Ureter (tissue), 1 donor: ENCODE measurements around the gene ANAPC5. TPM values are rescaled to one million over a fixed set of nuclear protein-coding genes. Genes with fewer than 3 reads are reported as not detected.

Experiments
- DNase-seq: peaks from one replicate; pipeline ENCODE4 v3.0.0-alpha.2; 2020; ENCODE audit warnings: low spot score
- total RNA-seq: library from RNA; stranded (reverse); gene quantifications from one replicate; pipeline ENCODE4 v1.2.4, GENCODE V29; 2023
- donor health status: DM: yes; HTN: yes; CAD: no.

Gene ANAPC5
- total RNA-seq, 1 donor from 2014 or later, result 132 TPM

DNA sequence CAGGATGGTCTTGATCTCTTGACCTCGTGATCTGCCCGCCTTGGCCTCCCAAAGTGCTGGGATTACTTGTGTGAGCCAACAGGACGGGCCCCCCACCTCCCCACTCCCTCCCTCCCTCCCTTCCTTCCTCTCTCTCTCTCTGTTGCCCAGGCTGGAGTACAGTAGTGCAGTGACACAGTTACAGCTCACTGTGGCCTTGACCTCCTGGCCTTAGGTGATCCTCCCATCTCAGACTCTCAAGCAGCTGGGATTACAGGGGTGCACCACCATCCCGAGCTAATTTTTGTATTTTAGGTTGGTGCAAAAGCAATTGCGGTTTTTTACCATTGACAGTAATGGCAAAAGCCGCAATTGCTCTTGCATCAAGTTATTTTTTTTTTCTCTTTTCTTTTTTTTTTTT, 19.2 kb upstream of the ANAPC5 start:
- DNase-seq, result no peak

DNA sequence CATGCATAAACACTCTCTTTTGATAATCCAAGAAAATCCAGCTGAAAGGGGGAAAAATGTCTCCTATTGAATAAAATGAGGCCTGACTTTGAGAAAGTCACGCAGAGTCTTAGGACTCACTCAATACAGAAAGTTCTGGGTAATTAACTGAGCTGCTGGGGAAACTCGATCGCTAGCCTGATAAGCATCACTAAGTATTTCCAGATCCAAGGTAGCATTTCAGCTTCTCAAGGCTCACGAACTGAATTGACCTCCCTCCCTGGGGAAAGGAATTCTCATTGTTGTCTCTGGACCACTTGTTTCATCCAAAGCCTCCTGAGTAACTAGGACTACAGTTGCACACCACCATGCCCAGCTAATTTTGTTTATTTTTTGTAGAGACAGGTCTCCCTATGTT, 13.8 kb upstream of the ANAPC5 start:
- DNase-seq, result no peak

DNA sequence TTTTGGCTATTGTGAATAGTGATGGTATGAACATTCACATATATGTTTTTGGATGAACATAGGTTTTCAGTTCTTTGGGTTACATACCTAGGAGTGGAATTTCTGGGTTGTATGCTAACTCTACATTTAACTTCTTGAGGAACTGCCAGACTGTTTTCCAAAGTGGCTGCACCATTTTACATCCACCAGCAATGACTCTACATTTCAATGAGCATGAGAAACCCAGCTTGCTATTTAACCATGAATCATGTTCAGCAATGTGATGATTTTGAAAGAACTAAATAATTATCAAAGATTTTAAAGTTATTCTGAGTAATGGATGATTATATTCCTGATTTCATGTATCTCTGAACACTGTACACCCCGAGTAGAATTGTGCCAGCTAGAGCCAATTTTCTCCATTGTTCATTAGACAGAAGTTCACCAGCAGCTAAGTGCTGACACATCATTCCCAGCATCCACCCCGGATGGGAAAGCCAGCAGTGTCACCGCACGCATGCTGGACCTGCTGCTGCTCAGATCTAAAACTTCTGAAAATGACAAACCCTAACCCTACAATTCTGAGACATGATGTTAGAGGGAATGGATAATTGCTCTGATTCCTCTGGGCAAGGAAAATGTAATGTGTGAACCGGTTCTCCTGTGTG, 13.3 kb upstream of the ANAPC5 start:
- DNase-seq, result no peak

DNA sequence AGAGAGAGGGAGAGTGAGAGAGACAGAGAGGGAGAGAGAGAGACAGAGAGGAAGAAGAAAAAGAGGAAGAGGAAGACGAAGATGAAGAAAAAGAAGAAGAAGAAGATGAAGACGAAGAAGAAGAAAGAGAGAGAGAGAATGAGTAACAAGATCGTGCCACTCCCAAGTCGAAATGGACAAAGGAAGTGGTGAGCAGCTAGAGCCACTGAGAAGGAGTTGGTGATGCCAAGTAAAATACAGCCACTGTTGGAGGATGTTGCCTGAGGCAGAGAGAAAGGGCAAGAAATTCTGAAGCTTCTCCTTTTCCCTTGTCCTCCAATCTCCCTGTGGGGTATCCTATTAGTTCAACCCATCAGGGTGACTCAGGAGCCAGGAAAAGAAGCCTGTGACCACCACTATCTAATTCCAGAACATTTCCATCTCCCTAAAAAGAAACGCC, 12.5 kb upstream of the ANAPC5 start:
- no peak for DNase-seq

DNA sequence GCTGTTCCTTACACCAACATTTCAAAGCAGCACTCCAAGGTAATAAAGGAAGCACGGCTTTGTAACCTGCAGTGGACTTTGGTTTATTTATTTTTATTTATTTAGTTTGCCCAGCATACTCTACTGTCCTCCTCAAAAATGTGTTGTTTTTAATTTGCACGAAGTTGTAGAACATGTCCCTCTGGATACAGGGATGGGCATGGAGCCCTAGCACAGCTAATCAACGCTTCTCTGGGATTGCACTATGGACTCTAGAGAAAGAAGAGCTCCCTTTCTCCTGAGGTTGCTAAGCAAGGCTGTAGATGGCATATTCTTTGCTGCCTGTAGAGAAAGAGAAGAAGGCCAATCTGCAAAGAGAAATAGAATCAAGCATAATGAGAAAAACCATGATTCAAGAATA, 5.9 kb upstream of the ANAPC5 start:
- DNase-seq, result no peak

DNA sequence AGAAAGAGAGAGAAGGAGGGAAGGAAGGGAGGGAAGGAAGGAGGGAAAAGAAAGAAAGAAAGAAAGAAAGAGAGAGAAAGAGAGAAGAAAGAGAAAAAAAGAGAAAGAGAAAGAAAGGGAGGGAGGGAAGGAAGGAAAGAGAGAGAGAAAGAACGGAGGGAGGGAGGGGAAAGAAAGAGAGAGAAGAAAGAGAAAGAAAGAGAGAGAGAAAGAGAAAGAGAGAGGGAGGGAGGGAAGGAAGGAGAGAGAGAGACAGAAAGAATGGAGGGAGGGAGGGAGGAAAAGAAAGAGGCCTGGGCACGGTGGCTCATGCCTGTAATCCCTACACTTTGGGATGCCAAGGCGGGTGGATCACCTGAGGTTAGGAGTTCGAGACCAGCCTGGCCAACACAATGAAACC, 5.1 kb upstream of the ANAPC5 start:
- DNase-seq, result no peak

DNA sequence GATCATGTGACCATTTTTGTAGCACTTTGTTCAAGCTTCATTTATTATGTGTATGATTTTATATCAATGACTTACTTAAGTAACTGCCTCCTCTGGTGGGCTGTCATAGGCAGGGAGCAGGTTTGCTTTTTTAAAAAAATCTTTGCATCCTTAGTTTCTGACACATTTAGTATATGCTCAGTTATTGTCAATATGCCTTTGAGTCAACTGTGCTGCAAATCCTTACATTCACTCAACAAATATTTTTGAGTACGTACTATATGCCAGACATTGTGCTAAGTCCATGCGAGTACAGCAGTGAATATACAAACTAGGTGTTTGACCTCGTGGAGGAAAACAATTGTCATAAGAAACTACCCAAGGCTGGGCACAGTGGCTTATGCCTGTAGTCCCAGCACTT, 4.4 kb upstream of the ANAPC5 start:
- no peak for DNase-seq

DNA sequence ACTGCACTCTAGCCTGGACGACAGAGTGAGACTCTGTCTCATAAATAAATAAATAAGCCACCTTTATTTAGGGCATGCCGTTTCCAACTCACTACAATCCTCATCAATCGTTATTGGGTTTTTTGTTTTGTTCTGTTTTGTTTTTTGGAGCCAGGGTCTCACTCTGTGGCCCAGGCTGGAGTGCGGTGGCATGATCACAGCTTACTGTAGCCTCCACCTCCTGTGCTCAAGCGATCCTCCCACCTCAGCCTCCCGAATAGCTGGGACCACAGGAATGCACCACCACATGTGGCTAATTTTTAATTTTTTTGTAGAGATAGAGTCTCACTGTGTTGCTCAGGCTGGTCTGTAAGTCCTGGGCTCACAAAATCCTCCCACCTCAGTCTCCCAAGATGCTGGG, 3.6 kb upstream of the ANAPC5 start:
- no peak for DNase-seq

DNA sequence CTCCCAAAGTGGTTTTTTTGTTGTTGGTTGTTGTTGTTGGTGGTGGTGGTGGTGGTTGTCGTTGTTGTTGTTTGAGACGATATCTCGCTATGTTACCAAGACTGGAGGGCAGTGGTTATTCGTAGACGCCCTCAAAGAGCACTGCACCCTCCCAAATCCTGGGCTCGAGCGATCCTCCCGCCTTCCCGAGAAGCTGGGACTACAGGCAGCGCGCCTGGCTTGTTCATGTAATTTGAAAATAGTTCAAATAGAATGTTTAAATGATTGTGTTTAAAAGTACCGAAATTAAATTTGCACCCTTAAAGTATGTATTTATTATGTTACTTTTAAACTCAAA, 439 bp upstream of the ANAPC5 start:
- DNase-seq, result no peak

DNA sequence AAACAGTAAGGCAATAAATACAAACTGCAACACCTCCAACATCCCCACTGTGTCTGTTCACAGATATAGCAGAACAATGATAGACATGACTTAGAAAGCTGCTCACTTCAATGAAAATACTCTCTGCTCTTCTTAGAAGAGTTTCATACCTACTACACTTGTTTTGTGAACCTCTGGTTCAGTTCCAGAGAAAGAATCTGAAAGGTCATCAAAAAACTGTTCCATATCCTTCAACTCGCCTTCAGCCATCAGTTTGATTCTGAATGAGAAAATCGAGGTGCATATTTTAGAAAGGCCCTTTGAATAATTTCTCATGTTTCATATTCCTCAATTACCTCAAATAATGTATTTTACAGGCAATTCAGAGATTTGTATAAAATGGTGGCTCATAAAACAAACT, 5.5 kb downstream of the ANAPC5 start:
- DNase-seq, result no peak

DNA sequence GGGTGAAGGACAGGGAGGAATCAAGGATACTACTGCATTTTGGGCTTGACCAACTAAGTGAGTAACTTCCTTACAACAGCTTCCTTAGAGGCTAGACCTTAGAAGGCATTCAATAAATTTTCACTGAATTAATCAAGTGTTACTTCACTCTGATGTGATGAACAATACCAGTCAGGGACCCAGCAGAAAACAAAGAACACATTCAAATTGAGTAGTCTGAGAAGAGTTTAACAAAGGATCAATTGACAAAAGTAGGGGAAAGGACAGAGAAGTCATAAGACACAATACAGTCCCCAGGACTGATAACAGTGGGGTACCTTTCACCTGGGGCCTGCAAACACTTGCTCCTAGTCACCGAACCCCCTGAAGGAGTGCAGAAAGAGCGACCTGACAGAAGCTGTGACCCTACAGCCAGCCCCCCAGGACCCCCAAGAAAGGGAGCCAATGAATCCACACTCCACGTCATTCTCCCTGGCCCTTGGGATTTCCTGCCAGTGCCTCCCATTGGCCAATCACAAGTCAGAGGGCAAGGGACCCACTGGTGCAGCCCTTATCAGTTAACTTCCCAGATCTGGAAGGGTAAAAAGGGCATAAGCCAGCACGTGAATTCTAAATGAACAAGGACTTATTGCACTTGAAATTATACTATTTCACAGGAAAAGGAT, 6.9 kb downstream of the ANAPC5 start:
- no peak for DNase-seq

DNA sequence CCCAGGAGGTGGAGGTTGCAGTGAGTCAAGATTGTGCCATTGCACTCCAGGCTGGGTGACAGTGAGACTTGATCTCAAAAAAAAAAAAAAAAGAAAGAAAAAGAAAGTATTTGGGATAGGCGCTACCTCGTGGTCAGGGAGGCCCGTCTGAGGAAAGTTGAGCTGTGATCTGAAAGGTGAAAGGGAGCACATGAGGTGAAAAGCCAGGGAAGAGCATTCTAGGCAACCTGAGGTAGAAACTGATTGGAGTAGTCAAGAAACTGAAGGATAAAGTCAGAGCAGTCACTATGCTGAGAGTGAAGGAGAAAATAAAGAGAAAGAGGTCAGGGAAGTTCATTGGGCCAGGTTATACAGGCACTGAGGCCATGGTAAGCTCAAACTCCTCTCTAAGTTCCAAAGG, 7.7 kb downstream of the ANAPC5 start:
- DNase-seq, result no peak

DNA sequence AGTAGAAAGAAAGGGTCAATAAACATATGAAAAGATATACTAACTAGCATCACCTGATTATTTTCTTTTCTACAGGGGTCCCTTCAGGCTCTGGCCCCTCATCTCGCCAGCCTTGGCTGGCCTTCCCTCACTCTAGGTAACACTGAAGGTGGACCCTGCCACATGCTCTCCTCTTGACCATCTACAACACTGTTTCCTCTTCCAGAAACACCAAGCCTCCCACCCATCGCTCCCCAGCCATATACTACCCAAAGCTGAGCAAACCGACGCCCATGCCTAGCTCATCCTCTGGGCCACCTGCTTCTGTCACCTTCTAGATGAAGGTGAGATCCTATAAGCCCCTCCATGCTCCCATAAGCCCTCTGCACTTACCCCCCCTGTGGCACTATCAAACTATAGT, 14.8 kb downstream of the ANAPC5 start:
- no peak for DNase-seq

DNA sequence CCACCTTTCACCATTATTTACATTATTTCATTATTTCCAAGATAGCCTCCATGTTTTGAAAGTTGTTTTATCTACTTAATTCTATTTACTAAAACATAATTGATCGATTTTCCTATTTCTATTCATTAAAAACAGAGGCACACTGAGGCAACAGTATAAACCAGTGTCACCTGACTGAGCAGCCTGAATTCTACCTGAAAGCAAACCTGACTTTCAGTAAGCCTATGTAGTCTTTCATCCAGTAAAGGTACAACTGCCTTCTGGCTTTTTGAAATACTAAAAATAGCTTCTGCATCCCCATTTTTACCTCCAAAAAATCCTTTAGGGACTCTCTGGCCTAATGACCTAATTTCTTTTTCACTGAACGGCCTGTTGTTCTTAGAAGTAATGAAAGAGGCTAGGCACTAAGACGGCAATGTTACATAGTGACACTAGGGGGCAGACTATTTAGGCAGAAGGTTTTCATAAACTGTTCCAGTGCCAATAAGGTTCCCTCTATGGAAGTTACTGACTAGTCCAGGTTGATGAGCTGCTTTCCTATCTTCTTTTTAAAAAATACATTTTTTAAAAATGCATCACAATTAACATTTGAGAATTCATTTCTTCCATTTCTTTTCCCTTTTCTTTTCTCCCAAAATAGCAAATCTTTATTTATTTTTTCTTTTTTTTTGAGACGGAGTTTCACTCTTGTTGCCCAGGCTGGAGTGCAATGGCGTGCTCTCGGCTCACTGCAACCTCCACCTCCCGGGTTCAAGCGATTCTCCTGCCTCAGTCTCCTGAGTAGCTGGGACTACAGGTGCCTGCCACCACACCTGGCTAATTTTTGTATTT, 17.5 kb downstream of the ANAPC5 start:
- no peak for DNase-seq

DNA sequence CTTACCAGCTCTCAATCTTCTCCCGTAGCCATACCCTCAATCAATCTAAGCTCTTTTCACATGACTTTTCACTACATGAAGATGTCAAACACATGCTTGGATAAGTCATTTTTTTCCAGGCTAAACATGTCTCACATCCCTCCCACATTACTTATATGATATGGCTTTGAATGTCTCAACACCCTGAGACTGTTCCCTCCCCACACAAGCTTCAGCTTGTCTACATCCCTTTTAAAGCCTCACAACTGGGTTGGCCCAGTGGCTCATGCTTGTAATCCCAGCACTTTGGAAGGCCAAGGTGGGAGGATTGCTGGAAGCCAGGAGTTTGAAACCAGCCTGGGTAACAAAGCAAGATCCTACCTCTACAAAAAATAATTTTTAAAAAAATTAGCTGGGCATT, 18.5 kb downstream of the ANAPC5 start:
- no peak for DNase-seq

DNA sequence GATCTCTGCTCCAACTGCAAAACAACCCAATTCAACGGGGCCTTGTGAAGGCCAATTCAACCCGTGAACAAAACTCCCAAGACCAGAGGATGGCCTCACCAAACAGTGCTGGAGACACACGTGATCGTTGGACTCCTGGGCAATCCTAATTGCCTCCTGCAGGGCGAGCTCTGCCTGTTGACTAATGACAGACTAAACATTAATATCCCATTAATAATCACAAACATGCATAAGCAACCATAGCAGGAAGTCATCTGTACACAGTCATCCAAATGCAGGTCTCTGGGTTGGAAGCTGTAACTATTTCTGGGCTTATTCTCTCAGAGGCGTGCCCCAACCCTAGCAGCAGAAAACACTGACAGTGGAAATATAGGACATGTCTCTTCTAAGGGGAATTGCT, 21.0 kb downstream of the ANAPC5 start:
- no peak for DNase-seq

DNA sequence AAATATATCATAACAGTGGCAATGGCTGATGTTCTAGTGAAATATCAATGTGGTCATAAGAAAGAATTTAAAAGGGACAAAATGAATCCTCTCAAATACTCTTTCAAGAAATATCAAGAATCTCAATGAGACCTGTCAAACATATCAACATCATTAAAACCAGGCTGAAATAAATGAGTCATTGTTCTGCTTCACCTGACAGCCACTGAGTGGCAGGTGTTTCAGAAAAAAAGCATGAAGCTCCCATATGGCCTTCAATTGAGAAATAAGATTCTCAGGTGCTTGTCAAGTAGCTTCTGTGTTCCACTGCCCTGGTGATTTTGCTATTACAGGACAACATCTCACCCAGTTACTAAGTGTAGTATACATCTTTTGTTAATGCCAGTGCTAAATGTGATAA, 21.5 kb downstream of the ANAPC5 start:
- no peak for DNase-seq

DNA sequence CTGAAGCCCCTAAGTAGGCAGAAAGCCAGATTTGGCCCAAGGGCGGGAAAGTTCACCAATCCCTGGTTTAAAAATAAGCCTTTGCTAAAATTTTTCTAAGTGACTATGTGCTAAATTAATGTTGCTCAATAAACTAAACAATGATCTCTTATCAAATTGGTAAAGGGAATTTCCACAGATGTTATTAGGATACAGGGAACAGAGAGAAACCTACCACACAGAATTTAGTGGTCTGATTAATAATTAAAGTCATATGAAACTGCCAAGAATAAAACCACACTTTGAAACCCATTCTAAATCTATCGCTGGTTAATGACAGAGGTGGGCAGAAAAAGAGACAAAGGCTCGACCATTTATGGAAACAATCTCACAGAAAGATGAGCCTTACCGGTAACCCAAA, 22.0 kb downstream of the ANAPC5 start:
- no peak for DNase-seq

DNA sequence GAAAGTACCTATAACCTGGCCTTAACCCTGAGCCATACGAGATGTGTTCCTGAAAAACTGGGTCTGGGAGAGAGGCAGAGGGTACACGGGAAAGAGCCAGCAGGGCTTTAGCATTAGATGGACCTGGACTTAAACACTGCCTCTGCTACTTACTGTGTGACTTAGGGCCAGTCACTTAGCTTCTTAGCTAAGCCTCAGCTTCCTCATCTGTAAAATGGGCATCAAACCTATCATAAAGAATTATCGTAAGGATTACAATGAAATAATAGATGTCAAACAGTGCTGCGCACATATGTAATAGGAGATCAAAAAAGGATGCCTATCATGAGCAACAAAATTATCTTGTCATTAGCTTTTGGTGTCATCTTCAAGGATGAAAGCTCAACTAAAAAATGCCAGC, 23.6 kb downstream of the ANAPC5 start:
- DNase-seq, result no peak

DNA sequence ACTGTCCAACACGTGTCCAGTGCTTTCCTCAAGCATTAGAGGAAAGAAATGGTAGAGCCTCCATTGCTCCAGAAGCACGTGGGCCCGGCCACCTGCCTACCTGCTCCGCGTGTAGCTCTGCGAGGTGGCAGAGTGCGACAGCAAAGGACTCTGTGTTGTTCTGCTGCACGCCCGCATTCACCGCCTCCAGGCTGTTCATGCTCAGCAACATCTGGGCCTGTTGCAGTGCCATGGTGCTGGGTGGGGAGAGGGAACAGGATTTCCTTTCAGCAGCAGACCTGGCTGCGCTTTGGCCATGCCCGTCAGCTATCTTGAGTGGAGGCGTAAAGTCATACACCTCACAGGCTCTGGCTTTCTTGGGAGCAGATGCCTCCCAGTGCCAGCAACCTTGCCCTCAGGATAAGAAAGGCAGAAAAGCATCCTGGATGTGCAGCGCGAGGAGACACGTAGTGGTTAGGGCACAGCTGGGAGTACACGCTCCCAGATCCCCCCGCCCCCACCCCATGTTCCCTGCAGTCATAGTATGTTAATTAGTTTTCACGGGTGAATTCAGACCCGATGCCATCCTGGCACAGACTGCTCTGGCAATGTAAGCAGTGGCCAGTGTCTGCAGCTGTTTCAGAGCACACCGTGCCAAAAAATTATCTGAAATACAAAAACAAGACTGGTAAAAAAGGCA, 25.1 kb downstream of the ANAPC5 start:
- no peak for DNase-seq

DNA sequence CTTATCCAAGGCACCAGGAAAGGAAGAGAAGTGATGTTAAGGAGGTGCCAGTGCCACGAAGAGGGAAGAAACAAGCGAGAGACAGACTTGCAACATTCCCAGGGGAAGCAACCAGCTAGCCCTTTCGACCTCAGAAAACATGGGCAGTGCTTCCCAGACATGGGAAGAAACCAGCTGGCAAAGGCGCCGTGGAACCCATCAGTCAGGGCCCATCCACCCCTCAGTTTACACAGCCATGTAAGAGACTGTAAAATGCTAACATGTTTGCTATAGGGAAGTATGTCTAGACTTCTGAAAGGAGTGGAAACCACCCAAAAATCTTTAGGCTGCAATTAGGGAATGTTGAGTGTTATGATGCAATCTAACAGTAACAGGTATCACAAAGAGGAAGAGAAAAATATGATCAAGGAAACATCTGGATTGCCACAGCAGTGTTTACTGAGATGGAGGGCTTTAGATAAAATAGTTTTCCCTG, 26.3 kb downstream of the ANAPC5 start:
- DNase-seq, result no peak

DNA sequence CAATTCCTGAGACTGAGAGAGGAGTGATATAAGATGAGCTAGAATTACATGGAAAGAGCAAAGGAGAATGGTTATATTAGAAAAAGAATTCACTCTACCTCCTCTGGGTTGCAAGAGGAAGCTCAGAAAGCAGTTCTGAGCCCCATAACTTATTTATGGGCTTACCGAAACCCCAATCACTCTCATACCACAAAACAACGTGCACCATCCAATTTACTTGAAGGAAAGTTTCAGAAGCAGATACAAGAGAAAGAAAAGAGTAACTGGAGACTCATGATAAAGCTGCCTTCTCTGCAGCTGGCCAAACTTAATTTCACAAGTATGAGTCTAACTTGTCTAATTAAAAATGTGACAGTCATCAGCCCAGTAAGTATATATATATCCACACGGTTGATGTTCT, 28.3 kb downstream of the ANAPC5 start:
- DNase-seq, result no peak

DNA sequence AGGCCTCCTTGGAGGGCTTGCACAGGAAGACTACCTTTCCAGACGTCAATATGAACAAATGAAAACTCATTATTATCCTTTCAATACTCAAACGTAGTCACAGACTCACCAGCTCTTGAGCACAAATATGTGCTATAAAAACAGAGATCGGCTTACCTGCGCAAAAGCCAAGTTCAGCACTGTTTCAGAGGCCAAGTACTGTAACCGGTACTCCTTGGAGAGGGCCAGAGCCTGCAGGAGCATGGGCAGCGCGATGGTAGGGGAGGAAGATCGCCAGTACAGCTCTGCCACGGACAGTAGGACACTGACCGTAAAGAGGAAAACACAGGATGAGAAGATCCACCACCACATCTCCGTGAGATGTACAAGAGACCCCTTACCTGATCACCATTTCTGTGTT, 34.1 kb downstream of the ANAPC5 start:
- DNase-seq, result no peak
